ENCODE measurements around the gene SATB2. TPM values are rescaled to one million over a fixed set of nuclear protein-coding genes. Genes with fewer than 3 reads are reported as not detected.

Gene SATB2
- total RNA-seq, 1 donor = 53.2 TPM

DNA sequence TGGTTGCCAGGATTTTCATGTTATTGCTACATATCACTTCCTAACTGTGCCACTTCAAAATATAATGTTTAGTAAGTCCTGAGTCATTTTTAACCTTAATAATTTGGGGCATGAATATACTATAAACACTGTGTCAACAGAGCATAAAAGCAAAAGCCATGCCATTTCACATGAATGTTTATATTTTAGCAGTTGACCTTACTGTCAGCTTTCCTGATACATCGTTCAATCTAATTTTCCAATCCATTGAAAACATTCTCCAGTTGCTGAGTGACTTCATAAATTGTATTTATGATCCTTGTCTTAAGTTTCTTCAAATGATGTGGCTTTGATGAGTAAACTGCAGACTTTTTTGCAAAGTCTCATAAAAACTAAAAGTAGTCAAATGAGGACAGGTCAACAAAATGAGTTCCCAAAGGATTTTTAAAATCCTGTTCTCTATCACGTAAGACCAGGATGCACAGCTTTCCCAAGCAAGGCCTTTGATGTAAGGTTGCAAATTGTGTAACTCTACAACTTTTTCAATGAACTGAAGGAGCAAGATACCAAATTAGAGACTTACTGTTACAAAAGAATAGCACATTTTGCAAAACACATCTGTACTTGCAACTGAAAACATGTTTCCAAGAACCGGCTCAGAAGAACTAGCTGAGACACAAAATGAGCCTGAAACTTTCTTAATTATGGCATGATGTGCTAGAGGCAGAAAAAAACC is 117.7 kb downstream of the SATB2 start:
- no peaks in the 10 kb centered on the region for H3K9me3 ChIP-seq (ENCODE audit: low read depth, low read length)
- no peak overlapping the region for H3K4me2 ChIP-seq (ENCODE audit: insufficient read depth, low read length)
- H3K27me3 ChIP-seq (ENCODE audit: insufficient read depth, low read length) = no peaks in the 10 kb centered on the region
- peaks cover 37% of the 10 kb centered on the region for H3K4me1 ChIP-seq (ENCODE audit: insufficient read depth, low read length)
- H3K36me3 ChIP-seq (ENCODE audit: insufficient read depth, low read length) = no peaks in the 10 kb centered on the region
- peaks cover 39% of the 10 kb centered on the region for H3K79me2 ChIP-seq (ENCODE audit: insufficient read depth, low read length)
- H2AFZ ChIP-seq (ENCODE audit: low read length) = no peak overlapping the region
- TF ChIP-seq, protein P1, sequence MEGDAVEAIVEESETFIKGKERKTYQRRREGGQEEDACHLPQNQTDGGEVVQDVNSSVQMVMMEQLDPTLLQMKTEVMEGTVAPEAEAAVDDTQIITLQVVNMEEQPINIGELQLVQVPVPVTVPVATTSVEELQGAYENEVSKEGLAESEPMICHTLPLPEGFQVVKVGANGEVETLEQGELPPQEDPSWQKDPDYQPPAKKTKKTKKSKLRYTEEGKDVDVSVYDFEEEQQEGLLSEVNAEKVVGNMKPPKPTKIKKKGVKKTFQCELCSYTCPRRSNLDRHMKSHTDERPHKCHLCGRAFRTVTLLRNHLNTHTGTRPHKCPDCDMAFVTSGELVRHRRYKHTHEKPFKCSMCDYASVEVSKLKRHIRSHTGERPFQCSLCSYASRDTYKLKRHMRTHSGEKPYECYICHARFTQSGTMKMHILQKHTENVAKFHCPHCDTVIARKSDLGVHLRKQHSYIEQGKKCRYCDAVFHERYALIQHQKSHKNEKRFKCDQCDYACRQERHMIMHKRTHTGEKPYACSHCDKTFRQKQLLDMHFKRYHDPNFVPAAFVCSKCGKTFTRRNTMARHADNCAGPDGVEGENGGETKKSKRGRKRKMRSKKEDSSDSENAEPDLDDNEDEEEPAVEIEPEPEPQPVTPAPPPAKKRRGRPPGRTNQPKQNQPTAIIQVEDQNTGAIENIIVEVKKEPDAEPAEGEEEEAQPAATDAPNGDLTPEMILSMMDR (IDR thresholded peaks at IDR 0.05; ENCODE audit: extremely low read depth, low read depth, low read length) = no peak
- H3K27ac ChIP-seq (ENCODE audit: low read depth, low read length) = peak overlapping the region; percentile 85
- no peak overlapping the region for H3K4me3 ChIP-seq (ENCODE audit: insufficient read depth, low read length)
- no peak for DNase-seq (ENCODE audit: insufficient read length, low spot score, missing footprints)
- peaks cover 11% of the 10 kb centered on the region for H4K20me1 ChIP-seq (ENCODE audit: insufficient read depth, low read length)

DNA sequence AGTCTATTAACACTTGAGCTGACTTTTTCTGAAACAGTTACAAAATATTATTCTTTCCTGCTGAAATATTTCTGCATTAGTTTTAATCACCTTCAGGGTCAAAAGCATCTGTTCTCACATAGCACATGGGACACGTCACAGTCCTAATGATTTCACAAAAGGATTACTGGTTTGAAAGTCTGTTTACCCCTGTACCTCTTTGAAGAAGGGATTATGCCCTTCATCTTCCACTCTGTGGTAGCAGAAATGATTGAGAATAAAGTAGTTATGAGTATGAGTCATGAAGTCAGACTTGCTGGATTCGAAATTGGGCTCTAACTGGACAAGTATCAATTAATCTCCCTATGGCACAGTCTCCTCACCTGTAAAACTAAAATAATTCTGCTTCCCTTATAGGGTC is 121.2 kb downstream of the SATB2 start:
- peaks cover 48% of the 10 kb centered on the region for H3K79me2 ChIP-seq (ENCODE audit: insufficient read depth, low read length)
- H3K36me3 ChIP-seq (ENCODE audit: insufficient read depth, low read length) = no peaks in the 10 kb centered on the region
- H3K4me1 ChIP-seq (ENCODE audit: insufficient read depth, low read length) = peaks cover 41% of the 10 kb centered on the region
- DNase-seq (ENCODE audit: insufficient read length, low spot score, missing footprints) = no peak
- H3K27me3 ChIP-seq (ENCODE audit: insufficient read depth, low read length) = no peaks in the 10 kb centered on the region
- TF ChIP-seq, protein P1 (IDR thresholded peaks at IDR 0.05; ENCODE audit: extremely low read depth, low read depth, low read length) = no peak
- no peak overlapping the region for H3K4me2 ChIP-seq (ENCODE audit: insufficient read depth, low read length)
- peak overlapping the region; percentile 34 for H3K27ac ChIP-seq (ENCODE audit: low read depth, low read length)
- no peak overlapping the region for H2AFZ ChIP-seq (ENCODE audit: low read length)
- H3K9me3 ChIP-seq (ENCODE audit: low read depth, low read length) = no peaks in the 10 kb centered on the region
- H4K20me1 ChIP-seq (ENCODE audit: insufficient read depth, low read length) = peaks cover 11% of the 10 kb centered on the region
- no peak overlapping the region for H3K4me3 ChIP-seq (ENCODE audit: insufficient read depth, low read length)

DNA sequence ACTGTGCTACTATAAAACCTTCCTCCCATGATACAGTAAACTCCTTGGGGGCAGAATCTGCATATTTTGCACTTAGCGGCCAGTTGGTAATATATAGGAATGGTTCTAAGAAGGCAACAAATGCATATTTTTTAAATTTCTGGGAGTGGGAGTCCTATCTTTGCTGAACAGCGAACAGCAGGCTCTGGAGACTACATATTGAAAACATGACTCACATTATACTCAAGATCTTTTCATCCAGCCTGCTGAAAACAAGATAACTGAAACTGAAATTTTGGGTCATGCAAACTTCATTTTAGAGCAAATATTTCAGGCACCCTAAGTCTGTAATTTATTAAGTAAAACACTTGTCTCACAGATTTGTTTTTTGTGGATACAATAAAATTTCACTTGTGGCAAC is 122.2 kb downstream of the SATB2 start:
- H3K4me2 ChIP-seq (ENCODE audit: insufficient read depth, low read length) = peak overlapping the region; percentile 46
- peaks cover 11% of the 10 kb centered on the region for H4K20me1 ChIP-seq (ENCODE audit: insufficient read depth, low read length)
- peak overlapping the region; percentile 34 for H3K27ac ChIP-seq (ENCODE audit: low read depth, low read length)
- no peaks in the 10 kb centered on the region for H3K36me3 ChIP-seq (ENCODE audit: insufficient read depth, low read length)
- no peaks in the 10 kb centered on the region for H3K27me3 ChIP-seq (ENCODE audit: insufficient read depth, low read length)
- H3K4me3 ChIP-seq (ENCODE audit: insufficient read depth, low read length) = no peak overlapping the region
- H3K79me2 ChIP-seq (ENCODE audit: insufficient read depth, low read length) = peaks cover 47% of the 10 kb centered on the region
- TF ChIP-seq, protein P1 (IDR thresholded peaks at IDR 0.05; ENCODE audit: extremely low read depth, low read depth, low read length) = no peak
- no peak overlapping the region for H2AFZ ChIP-seq (ENCODE audit: low read length)
- no peaks in the 10 kb centered on the region for H3K9me3 ChIP-seq (ENCODE audit: low read depth, low read length)
- peaks cover 33% of the 10 kb centered on the region for H3K4me1 ChIP-seq (ENCODE audit: insufficient read depth, low read length)
- no peak for DNase-seq (ENCODE audit: insufficient read length, low spot score, missing footprints)

DNA sequence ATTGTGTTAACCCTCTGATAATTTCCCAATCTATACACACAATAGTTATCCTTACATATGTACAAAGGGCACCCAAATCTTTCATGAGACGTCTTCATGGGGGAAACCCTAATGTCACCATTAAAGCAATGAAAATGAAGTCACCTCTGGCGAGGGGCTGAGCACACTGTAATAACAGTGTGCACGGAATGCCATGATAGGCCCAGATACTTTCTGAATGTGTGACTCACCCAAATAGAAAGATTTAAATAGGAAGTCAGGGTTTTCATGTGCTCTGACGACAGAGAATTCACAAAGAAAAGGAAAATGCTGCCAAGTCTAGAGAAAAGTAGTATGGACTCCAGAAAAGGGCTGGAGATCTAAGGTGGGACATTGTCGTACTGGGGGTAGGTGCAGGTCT is 128.3 kb downstream of the SATB2 start:
- Histone ChIP-seq H3K36me3 (ENCODE audit: insufficient read depth, low read length) (peaks cover 33% of the 10 kb centered on the region), H3K4me2 (ENCODE audit: insufficient read depth, low read length) (no peak overlapping the region), H3K4me1 (ENCODE audit: insufficient read depth, low read length) (peaks cover 4% of the 10 kb centered on the region), H3K79me2 (ENCODE audit: insufficient read depth, low read length) (peaks cover 36% of the 10 kb centered on the region), H3K9me3 (ENCODE audit: low read depth, low read length) (no peaks in the 10 kb centered on the region), H3K4me3 (ENCODE audit: insufficient read depth, low read length) (no peak overlapping the region), H3K27me3 (ENCODE audit: insufficient read depth, low read length) (no peaks in the 10 kb centered on the region), H2AFZ (ENCODE audit: low read length) (no peak overlapping the region), H3K27ac (ENCODE audit: low read depth, low read length) (peak overlapping the region; percentile 53), H4K20me1 (ENCODE audit: insufficient read depth, low read length) (no peaks in the 10 kb centered on the region)
- TF ChIP-seq, protein P1 (IDR thresholded peaks at IDR 0.05; ENCODE audit: extremely low read depth, low read depth, low read length) = no peak
- peak; percentile 62 for DNase-seq (ENCODE audit: insufficient read length, low spot score, missing footprints)

All from osteoblast (primary cell).